GM21576 (cell line): ENCODE results near the gene PNLIPRP3.
A peak's percentile ranks its signal among the peaks of the same experiment; 100 is the strongest.

Source experiments
- ATAC-seq: cut with Tn5 transposase; IDR thresholded peaks from one replicate; pipeline ENCODE4 v1.9.1; 2021; ENCODE audit warnings: mild to moderate bottlenecking, moderate library complexity; ENCODE audit not compliant: unreplicated experiment

PNLIPRP3 gene

GRCh38 chr10:116490028-116490662, 62.5 kb downstream of the PNLIPRP3 start:
- ATAC-seq: no peak

GRCh38 chr10:116504786-116505185, 77.1 kb downstream of the PNLIPRP3 start:
- no peak for ATAC-seq

- ATAC-seq: no peak
Observed at GRCh38 chr10:116510565-116510964, 82.9 kb downstream of the PNLIPRP3 start.

- ATAC-seq: no peak
Observed at GRCh38 chr10:116511365-116511764, 83.7 kb downstream of the PNLIPRP3 start.

GRCh38 chr10:116521424-116522290, 94.0 kb downstream of the PNLIPRP3 start:
- ATAC-seq: peak; percentile 56

GRCh38 chr10:116522803-116523381, 95.2 kb downstream of the PNLIPRP3 start:
- ATAC-seq: no peak

- no peak for ATAC-seq
Observed at GRCh38 chr10:116524736-116525135, 97.1 kb downstream of the PNLIPRP3 start.

GRCh38 chr10:116526219-116526618, 98.6 kb downstream of the PNLIPRP3 start:
- ATAC-seq: no peak
